HPDE6-E6E7 (cell line): Measurements from ENCODE around the gene CCND3.

Experiments
- DNase-seq: peaks from one replicate; pipeline ENCODE4 v3.0.0; 2011; ENCODE audit warnings: missing footprints; ENCODE audit errors: extremely low spot score

CCND3 gene

DNA sequence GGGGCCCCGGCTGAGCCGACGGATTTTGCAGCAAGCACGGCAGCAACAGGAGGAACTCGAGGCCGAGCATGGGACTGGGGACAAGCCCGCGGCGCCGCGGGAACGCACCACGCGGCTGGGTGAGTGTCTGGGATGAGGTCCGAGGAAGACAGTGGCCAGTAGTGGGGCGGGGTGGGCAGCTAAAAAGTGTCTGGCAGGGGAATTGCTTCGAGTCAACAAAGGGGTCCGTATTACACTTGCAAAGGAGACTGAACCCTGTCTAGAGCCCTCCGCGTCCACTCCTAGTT, 20.0 kb downstream of the CCND3 start:
- DNase-seq, result no peak

DNA sequence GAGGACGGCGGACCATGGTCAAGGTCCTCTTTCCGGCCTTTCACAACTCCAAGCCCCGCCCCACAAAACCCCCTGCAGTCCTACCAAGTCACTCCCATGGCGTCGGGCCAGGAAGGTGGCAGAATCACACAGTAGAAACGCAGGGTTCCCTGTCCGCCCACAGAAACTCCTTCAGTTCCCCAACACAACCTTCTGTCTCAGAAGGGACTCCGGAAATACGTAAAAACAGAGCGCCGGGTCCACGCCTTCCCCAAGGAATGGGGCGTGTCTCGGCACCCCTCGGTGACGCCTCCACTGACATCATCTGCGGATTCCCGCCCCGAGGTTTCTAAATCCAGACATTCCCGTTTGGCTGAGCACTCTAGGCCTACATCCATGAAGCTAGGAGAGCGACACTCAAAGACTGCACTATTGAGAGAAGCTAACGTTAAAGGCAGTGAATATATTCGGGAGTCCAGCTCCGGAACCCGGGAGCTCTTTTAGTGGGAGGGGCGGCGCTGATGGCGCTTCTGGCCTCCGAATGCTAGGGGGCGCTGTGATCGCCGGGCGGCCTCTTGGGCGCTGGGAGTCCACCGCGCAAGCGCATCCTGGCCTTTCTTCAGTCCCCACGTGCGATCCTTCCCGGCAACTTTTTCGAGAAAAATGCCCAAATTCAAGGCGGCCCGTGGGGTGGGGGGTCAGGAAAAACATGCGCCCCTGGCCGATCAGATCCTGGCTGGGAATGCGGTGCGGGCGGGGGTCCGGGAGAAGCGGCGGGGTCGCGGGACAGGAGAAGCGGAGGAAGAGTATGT, 20.5 kb downstream of the CCND3 start, which contains the start of the genes BYSL and MED20:
TSS of gene BYSL (plus strand) at position 579 of the 791 bp plus-strand sequence. CDS start at position 643, 64 bp downstream.
TSS of gene MED20 (minus strand) at position 219 of the 791 bp plus-strand sequence. CDS start at position 98, 121 bp downstream.
- DNase-seq, result peak; percentile 95

DNA sequence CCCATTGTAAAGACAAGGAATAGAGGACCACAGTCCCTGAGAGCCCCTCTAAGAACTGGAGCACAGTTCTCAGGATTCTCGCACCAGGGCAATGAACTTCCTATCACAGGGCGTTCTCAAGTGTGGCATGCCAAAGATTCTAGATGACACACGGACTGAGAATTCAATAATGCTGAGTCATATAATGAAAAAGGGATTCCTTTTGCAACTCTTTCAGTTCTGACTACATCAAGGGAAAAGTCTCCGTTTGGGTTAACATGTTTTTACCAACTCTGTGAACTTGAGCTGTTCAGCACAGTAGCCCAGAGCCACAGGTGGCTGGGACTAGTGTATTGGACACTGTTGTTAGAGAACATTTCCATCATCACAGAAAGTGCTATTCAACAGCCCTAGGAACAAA, 24.1 kb downstream of the CCND3 start:
- DNase-seq, result peak; percentile 70

DNA sequence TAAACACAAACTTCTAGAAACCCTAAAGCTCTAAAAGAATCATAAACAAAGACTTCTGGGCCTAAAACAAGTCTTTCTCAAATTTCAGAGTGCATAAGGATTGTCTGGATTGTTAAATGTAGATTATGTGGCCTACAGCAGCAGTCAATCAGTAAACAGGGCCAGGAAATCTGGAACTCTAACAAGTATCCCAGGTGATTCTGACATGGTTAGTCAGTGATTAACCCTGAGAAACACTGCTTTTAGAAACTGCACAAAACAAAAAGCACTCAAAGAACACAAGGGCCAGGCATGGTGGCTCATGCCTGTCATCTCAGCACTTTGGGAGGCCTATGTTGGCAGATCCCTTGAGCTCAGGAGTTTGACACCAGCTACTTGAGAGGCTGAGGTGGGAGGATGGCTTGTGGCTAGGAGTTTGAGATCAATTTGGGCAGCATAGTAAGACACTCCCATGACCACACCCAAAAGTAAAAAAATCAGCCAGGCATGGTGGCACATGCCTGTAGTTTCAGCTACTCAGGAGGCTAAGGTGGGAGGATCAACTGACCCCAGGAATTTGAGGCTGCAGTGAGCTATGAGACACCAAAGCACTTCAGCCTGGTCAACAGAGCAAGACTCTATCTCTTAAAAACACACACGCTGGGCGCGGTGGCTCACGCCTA, 26.6 kb downstream of the CCND3 start:
- DNase-seq, result no peak

DNA sequence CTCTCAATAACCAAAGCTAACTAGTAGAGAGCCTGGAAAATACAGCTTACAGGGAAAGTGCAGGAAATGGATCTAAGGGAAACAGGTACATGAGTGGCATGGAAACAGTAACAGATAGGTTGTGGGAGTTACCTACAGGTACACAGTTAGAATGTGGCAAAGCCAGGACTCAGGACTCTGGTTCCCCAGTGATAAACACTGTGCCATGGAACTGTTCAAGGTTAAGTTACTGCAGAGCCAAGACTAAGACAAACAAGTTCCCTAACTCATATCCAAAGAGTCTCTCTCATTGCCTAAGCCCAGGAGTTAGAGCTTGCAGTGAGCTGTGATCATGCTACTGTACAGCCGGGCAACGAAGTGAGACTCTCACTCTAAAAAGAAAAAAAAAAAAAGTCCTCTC, 27.3 kb downstream of the CCND3 start:
- no peak for DNase-seq

DNA sequence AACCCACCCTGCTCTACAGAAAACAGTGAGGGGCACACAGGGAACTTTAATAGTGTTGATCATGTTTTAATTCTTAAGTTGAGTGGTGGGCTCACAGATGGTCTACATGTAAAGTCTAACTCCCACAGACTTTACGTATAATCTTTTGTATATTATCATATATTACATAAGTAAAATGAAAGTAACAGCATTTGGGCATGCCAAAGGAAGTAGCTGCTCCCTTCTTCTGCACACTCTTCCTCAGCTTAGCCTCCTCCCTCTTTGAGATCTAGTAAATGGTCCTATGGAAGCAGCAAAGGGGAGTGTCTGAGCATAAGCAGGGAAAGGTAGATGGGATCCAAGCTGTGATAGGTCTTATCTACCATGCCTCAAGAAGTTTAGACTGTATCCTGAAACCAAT, 31.9 kb downstream of the CCND3 start:
- DNase-seq, result no peak

DNA sequence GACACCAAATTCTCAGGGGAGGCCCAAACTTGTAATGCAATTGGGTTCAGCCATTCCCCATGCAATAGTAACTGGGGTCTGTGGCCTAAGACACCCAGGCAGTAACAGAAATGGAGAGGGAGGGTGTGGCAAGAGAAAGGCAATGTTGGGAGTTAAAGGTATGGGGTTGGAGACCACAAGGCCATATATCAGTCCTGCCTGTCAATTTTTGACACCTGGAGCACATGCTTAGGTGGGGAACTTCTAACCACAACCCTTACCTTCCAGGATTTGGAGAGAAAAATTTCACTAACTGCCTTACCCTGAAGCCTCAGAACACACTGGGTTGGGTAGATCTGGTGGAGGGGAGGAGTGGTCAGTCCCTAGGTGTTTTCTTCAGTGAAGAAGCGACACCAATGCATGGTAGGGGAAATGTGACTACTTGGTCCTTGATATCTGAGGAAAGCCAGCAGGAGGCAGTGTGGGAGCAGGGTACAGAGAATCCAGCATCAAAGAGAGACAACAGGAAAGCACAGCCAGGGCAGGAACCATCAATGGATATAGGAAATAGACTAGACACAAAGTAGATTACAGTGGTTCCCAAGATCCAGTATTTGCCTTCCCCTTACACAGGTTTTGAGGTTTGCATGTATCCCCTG, 39.6 kb downstream of the CCND3 start:
- no peak for DNase-seq

DNA sequence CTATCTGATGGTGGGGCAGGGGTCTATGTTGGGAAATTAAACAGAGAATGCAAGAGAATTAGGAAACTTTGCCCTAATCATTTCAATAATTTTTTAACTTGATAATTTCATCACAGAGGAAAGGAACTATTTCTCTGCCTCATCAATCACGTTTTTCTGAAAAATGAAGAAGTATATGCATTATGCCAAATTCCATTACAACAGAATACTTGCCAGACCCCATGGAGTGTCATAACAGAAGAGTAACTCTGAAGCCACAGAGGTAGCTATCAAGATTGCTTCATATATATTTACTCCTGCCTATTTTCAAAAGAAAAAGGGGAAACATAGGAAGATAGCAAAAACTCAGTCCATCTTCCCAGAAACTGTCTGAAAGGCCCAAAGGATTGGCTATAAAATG, 40.7 kb downstream of the CCND3 start:
- DNase-seq, result no peak

DNA sequence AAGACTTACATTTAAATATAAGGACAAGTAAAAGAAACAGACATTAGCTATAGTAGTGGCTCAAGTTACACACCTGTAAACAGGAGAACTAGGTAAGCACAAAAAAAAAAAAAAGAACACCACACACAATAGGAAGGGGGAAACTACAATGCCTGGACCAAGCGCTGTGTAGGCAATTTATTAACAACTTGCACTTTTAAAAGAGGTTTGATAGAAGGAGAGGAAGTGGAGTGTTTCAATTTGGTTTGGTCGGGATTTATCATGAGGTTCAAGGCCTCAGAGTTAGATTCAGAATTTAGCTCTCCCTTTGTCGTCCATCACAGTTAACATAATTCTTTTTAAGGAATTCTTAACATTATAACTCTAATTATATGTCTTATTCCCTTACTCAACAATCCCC, 45.3 kb downstream of the CCND3 start:
- no peak for DNase-seq

DNA sequence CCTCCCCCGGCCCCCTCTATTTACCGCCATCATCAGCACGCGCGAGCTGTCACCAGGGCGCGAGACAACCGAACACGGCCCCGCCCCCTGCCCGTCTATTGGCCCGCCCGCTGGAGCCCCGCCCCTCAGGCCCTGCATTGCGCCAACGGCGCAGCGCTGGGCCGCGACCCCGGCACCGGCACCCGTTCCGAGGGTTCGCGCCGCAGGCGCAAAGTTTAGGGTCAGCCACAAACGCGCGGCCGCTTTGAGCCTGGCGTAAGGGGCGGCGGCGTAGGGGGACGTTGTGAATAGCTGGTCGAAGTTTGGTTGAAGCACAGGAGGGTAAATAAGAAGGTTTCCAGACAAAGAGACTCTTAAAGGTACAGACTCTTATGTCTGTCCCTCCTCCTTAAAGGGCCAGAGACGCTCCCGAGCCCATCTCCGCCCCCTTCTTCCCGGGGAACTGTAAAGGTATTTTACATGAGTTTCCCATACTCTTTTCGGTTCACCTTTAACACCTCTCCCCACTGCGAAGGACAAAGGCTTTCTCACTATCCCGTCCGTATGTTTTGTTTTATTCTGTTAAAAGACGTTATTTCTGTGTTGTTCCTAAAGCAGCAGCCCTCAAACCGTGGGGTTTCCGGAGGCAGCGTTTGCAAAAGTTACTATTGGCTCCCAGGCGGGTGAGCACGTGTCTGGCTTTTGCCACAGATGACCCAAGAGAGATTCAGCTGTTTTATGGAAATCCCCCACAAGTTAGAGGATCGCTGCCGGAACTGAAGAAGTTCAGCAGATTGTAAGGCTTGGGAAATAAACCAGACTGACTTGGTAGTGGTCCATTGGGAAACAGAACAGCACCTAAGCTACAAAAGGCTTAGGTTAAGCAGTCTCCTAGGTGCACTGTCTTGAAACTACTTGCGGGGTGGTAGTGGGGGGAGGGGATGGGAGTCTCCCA, 46.0 kb downstream of the CCND3 start, which contains the start of gene USP49:
TSS of gene USP49 (minus strand) at position 76 of the 934 bp plus-strand sequence. CDS start 88,392 bp downstream, outside the sequence.
- DNase-seq, result peak; percentile 79

DNA sequence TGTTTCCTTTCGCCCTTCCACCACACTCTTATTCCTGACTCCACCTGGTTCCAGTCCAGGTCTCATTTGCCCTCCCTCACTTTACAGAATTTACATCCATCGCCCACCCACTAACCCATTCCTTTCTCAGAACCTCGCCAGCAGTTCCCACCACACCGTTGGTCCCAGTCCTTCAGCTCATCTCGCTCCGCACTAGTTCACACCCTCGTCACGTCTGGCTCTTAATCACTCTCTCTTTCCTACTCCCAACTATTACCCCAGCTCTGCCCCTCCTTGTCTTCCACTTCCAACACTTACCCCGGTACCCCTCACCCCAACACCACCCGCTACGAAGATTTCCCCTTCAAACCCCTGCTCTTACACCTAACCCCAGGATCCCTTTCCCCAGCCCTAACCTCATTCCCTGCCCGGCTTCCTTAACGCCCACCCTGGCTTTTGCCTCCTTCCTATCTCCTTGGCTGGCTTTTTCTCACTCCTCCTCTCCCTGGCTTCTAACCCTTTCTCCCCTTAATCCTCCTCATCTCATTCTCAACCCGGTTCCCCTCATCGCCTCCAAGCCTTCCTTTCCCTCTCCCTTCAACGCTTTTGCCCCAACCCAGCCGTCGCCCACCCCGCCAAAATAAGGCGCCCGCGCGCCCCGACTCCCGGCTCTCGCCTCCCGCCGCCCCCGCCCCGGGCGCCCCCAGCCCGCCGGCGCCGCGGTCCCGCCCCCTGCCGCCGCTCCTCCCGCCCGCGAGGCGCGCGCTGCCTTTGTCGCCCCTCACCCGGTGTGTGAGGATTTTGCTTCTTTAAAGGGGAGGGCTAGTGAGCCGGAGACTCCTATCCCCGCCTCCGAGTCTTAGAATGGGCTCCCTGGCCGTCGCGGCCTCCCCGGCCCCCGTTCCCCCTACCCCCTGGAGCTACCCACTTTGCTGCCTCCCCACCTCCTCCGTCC, 47.0 kb downstream of the CCND3 start:
- no peak for DNase-seq

DNA sequence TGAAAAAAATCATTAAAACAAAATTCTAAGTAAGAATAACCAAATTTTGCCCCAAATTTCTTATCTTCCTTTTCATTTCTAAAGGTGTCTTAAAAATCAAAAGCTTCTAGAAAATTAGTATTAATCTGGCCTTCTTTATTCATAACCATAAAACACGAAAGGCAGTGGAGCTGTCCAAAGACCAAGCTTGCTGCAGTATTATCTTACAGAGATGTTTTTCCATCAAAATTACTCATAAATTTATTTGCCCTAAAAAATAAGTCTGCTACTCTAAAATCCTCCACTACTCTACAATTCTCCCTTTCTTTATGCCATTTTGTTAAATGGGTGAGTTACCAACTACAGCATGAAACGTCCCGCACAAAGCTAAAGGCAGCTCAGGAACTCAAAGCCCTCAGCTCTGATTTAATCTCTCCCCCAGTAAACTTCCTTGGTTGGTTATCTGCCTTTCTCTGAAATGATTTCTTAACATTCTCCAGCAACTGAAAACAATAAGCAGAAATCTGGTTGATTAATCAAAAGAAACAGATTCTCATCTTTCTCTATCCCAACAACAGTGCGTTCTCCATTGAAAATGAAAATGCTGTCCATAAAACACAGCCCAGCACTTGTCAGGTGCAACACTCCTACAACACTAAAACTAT, 48.6 kb downstream of the CCND3 start:
- no peak for DNase-seq

DNA sequence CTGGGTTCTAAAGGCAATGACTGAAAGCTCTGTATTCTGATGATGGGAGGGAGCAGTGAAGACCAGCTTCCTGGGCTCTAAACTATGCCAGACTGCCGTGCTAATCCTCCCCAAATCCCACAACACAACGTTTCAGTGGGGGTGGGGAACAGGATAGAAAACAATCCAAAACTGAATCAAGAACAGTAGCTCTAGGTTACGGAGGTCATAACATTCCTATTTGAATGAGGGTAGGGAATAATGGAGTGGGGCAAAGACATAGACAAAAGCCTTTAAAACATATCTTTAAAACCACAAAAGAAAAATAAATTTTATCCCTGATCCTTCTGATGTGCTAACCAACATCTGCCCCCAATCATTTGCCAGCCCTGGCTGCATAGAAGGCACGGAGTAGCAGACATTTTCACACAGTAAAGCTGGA, 54.3 kb downstream of the CCND3 start:
- DNase-seq, result no peak

DNA sequence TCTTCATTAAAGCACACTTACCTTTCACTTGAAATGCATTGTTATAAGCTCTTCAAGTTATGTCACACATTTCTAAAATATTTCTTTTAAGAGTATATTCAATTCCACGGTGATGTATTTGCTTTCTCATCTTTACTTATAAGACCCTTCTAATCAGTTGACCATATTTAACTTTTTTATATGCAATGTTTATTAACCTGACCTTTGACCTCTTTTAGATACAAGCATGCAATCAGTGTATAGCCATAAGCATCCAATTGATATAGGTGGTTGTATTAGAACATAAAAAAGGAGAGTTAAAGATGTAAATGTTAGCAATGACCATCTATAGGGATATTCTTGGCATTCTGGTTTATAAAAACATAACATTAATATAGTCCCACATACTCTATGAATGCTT, 55.7 kb downstream of the CCND3 start:
- no peak for DNase-seq

DNA sequence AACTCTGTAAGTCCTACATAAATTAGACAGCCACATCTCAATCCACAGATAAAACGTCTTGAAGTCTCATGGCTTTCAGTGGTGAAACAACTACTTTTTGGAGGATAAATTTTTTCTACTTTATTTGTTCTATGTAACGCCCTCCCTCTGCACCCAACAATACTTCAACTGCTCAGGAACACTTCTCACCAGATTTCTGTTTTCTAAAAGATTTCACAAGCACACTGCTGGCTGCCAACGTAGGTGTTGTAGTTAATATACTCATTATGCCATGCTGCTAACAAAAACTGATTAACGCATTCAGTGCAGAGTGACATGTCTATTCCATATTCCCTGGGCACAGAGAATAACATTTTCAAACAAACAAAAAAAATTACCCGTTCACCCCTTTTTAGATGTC, 56.7 kb downstream of the CCND3 start:
- no peak for DNase-seq
